ENCODE results near the gene CTNNA1.

The CTNNA1 gene

GRCh38 chr5:138725153-138725817, 27.9 kb upstream of the CTNNA1 start (continued):
- TF ChIP-seq, protein P1, sequence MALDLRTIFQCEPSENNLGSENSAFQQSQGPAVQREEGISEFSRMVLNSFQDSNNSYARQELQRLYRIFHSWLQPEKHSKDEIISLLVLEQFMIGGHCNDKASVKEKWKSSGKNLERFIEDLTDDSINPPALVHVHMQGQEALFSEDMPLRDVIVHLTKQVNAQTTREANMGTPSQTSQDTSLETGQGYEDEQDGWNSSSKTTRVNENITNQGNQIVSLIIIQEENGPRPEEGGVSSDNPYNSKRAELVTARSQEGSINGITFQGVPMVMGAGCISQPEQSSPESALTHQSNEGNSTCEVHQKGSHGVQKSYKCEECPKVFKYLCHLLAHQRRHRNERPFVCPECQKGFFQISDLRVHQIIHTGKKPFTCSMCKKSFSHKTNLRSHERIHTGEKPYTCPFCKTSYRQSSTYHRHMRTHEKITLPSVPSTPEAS (tag by site-specific recombination; IDR thresholded peaks at IDR 0.05): no peak
- TF ChIP-seq TRIM28 (IDR thresholded peaks at IDR 0.05; ENCODE audit: borderline replicate concordance, low read length): 0 out of 2 replicates have a peak, but pooled peaks have one; percentile 24
- TF ChIP-seq ZBTB1 (tag by site-specific recombination; IDR thresholded peaks at IDR 0.05): no peak
- no peak for TF ChIP-seq ZSCAN16 (tag by site-specific recombination; IDR thresholded peaks at IDR 0.05)
- no peak for TF ChIP-seq MYNN (tag by site-specific recombination; IDR thresholded peaks at IDR 0.05; ENCODE audit: borderline replicate concordance)
- TF ChIP-seq ZNF791 (tag by site-specific recombination; IDR thresholded peaks at IDR 0.05): no peak
- no peak for TF ChIP-seq ZNF16 (tag by site-specific recombination; IDR thresholded peaks at IDR 0.05; ENCODE audit: low read depth)
- no peak for TF ChIP-seq ZNF623 (tag by site-specific recombination; IDR thresholded peaks at IDR 0.05)
- TF ChIP-seq ZBTB8A (tag by site-specific recombination; IDR thresholded peaks at IDR 0.05): no peak
- TF ChIP-seq ZNF324 (tag by site-specific recombination; IDR thresholded peaks at IDR 0.05): no peak
- TF ChIP-seq ZNF600 (tag by site-specific recombination; IDR thresholded peaks at IDR 0.05): peak; percentile 67
- TF ChIP-seq ZNF10 (tag by site-specific recombination; IDR thresholded peaks at IDR 0.05): no peak
- TF ChIP-seq ZNF423 (tag by site-specific recombination; IDR thresholded peaks at IDR 0.05): peak; percentile 99
- TF ChIP-seq ZNF341 (tag by site-specific recombination; IDR thresholded peaks at IDR 0.05; ENCODE audit: low read depth): no peak
- TF ChIP-seq ZNF362 (tag by site-specific recombination; IDR thresholded peaks at IDR 0.05): peak; percentile 67; the same call in 1 of the 2 replicates
- TF ChIP-seq ZNF707 (tag by site-specific recombination; IDR thresholded peaks at IDR 0.05): no peak
- no peak; the same call in 1 of the 2 replicates for TF ChIP-seq KLF16 (tag by site-specific recombination; IDR thresholded peaks at IDR 0.05)
- TF ChIP-seq ZNF747 (tag by site-specific recombination; IDR thresholded peaks at IDR 0.05): no peak
- no peak for TF ChIP-seq ZNF433 (tag by site-specific recombination; IDR thresholded peaks at IDR 0.05; ENCODE audit: low read depth)
- no peak for TF ChIP-seq ZNF830 (tag by site-specific recombination; IDR thresholded peaks at IDR 0.05; ENCODE audit: low read depth)
- peak; percentile 75 for TF ChIP-seq CTCF (tag by site-specific recombination; IDR thresholded peaks at IDR 0.05)
- TF ChIP-seq GLIS1 (tag by site-specific recombination; IDR thresholded peaks at IDR 0.05): peak; percentile 86
- TF ChIP-seq PATZ1 (tag by site-specific recombination; IDR thresholded peaks at IDR 0.05): peak; percentile 54; the same call in 1 of the 2 replicates
- TF ChIP-seq KLF8 (tag by site-specific recombination; IDR thresholded peaks at IDR 0.05): no peak
- TF ChIP-seq ZNF311 (tag by site-specific recombination; IDR thresholded peaks at IDR 0.05; ENCODE audit: borderline replicate concordance): no peak
- TF ChIP-seq KLF1 (tag by site-specific recombination; IDR thresholded peaks at IDR 0.05): 0 out of 2 replicates have a peak, but pooled peaks have one; percentile 16
- no peak for TF ChIP-seq ZSCAN23 (tag by site-specific recombination; IDR thresholded peaks at IDR 0.05)
- TF ChIP-seq BCL11B (tag by site-specific recombination; IDR thresholded peaks at IDR 0.05; ENCODE audit: low read depth): no peak
- 0 out of 2 replicates have a peak, but pooled peaks have one; percentile 63 for TF ChIP-seq ZNF701 (tag by site-specific recombination; IDR thresholded peaks at IDR 0.05)
- no peak for TF ChIP-seq BCL11A (tag by site-specific recombination; IDR thresholded peaks at IDR 0.05; ENCODE audit: low read depth)
- TF ChIP-seq SETDB1 (IDR thresholded peaks at IDR 0.05; ENCODE audit: insufficient read length, low read length): no peak
- TF ChIP-seq ZNF248 (tag by site-specific recombination; IDR thresholded peaks at IDR 0.05): no peak
- no peak for TF ChIP-seq ZNF571 (tag by site-specific recombination; IDR thresholded peaks at IDR 0.05)
- no peak; the same call in 1 of the 2 replicates for TF ChIP-seq ZBTB48 (tag by site-specific recombination; IDR thresholded peaks at IDR 0.05)
- TF ChIP-seq RBAK (tag by site-specific recombination; IDR thresholded peaks at IDR 0.05): no peak
- TF ChIP-seq ZNF792 (tag by site-specific recombination; IDR thresholded peaks at IDR 0.05): no peak
- TF ChIP-seq ZNF768 (tag by site-specific recombination; IDR thresholded peaks at IDR 0.05): no peak

Data from HEK293 (cell line).